Rectal smooth muscle tissue (tissue), 1 donor: ENCODE data around the gene CPNE8.

Experiments
- H3K27ac ChIP-seq: one replicate; pipeline ENCODE4 v1.7.0; 2013; ENCODE audit warnings: low read depth, low read length, inconsistent platforms
- H3K27me3 ChIP-seq: one replicate; pipeline ENCODE4 v1.7.0; 2013; ENCODE audit warnings: low read length; ENCODE audit not compliant: control insufficient read depth, insufficient read depth
- H3K36me3 ChIP-seq: one replicate; pipeline ENCODE4 v1.7.0; 2013; ENCODE audit warnings: low read length; ENCODE audit not compliant: control insufficient read depth, insufficient read depth
- H3K4me1 ChIP-seq: one replicate; pipeline ENCODE4 v1.7.0; 2013; ENCODE audit warnings: low read length; ENCODE audit not compliant: control insufficient read depth, insufficient read depth
- H3K4me3 ChIP-seq: one replicate; pipeline ENCODE4 v1.7.0; 2013; ENCODE audit warnings: low read length
- H3K9ac ChIP-seq: one replicate; pipeline ENCODE4 v1.7.0; 2013; ENCODE audit warnings: low read length

CPNE8 gene

DNA sequence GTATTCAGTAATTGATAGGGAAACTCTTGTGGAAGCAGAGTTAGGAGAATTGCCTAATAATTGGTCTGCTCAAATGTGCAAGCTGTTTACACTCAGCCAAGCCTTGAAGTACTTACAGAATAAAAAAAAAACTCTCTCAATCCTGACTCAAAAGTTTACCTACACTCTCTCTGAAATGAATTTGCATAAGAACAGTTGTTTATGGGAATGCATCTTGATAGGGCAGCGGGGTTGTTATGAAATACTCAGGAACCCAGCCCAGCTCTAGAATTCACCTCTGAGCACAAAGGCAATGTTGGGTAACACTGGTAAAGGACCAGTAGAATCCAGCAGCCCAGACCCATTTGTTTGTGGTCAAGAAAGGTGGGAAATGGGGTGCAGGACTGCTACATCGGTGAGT is 267.0 kb downstream of the CPNE8 start:
- no peaks in the 10 kb centered on the region for H3K4me1 ChIP-seq
- no peaks in the 10 kb centered on the region for H3K36me3 ChIP-seq
- no peak overlapping the region for H3K9ac ChIP-seq
- H3K27me3 ChIP-seq: no peaks in the 10 kb centered on the region
- no peak overlapping the region for H3K27ac ChIP-seq
- H3K4me3 ChIP-seq: no peak overlapping the region

DNA sequence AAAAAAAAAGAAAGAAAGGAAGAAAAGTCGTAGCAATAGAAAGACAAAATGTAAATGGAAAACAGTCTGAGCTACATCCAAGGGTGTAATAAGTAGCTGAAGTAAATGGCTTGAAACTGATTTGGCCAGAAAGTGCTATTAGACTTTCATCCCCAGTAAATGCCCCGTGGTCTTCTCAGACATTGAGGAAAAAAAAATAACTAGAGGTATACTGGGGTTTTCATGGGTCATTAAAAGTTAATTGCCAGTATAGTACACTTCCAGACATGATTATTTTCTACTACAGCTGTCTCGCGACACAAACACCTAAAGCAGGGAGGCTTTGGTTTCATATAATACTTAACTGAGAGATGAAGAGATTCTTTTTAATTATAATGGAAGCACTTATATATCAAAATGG is 271.9 kb downstream of the CPNE8 start:
- Histone ChIP-seq H3K36me3 (no peaks in the 10 kb centered on the region), H3K27ac (no peak overlapping the region), H3K9ac (no peak overlapping the region), H3K27me3 (no peaks in the 10 kb centered on the region), H3K4me1 (no peaks in the 10 kb centered on the region), H3K4me3 (no peak overlapping the region)

DNA sequence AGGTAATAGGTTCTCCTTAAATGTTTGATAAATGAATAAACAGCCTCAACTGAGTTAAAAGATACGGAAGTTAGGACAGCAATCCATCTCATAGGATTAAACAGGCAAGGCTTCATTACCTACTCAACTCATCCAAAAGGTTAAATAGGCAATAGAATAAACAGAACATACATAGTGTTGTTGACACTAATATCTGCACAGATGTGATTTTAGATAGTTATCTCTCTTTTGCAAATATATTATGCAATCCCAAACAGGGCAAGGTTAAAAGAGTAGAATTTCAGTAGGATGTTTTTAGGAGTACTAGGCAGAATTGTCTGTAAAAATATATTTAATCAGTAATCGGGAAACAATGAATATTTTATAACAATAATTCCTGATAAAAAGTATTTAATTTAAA is 276.3 kb downstream of the CPNE8 start:
- H3K36me3 ChIP-seq: no peaks in the 10 kb centered on the region
- no peak overlapping the region for H3K27ac ChIP-seq
- H3K4me3 ChIP-seq: no peak overlapping the region
- H3K27me3 ChIP-seq: no peaks in the 10 kb centered on the region
- H3K9ac ChIP-seq: no peak overlapping the region
- no peaks in the 10 kb centered on the region for H3K4me1 ChIP-seq

DNA sequence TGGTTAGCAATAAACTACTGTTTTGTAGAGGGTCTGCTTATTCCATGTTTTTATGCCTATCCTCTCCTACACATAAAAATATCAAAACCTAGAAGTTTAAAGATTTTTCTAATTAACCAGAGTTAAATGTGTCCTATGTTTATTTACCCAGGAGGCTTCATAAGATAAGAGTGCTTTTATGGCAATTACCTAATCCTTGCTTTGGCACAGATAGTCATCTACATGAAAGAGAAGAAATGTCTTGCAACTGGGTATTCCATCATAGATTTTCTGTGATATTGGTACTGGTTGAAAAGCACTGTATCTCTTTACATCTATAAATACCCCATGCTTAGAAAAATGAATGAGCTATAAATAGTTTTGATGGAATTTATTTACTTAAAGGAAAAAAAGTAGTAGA is 277.1 kb downstream of the CPNE8 start:
- no peak overlapping the region for H3K9ac ChIP-seq
- no peak overlapping the region for H3K27ac ChIP-seq
- no peak overlapping the region for H3K4me3 ChIP-seq
- no peaks in the 10 kb centered on the region for H3K4me1 ChIP-seq
- H3K27me3 ChIP-seq: no peaks in the 10 kb centered on the region
- H3K36me3 ChIP-seq: no peaks in the 10 kb centered on the region

DNA sequence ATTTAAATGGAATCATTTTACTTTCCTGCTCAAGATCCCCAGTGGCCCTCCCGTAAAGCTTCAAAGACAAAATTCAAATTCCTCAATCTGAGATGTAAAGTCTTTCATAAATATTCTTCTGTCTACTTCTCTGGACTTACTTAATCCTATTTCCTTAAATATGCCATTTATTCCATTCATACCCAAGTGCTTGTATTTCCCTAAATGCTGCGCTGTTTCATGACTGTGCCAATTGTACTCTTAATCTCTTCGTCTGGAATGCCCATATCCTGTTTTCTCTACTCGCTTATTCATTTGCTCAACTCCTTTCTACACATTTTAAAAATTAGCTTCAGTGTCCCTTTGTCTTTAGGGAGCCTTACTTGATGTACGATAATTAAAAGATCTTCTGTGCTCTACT is 280.1 kb downstream of the CPNE8 start:
- Histone ChIP-seq H3K4me1 (no peaks in the 10 kb centered on the region), H3K27ac (no peak overlapping the region), H3K27me3 (no peaks in the 10 kb centered on the region), H3K4me3 (no peak overlapping the region), H3K36me3 (no peaks in the 10 kb centered on the region), H3K9ac (no peak overlapping the region)

DNA sequence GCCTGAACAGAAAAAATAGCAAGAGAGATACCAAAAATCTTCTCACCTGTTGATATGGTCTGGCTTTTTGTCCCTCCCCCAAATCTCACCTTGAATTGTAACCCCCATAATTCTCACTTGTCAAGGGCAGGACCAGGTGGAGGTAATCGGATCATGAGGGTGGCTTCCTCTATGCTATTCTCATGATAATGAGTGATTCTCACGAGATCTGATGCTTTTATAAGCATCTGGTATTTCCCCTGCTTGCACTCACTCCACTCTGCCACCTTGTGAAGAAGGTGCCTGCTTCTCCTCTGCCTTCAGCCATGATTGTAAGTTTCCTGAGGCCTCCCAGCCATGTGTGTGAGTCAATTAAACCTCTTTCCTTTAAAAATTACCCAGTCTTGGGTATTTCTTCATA is 291.2 kb downstream of the CPNE8 start:
- H3K9ac ChIP-seq: no peak overlapping the region
- no peak overlapping the region for H3K4me3 ChIP-seq
- no peaks in the 10 kb centered on the region for H3K4me1 ChIP-seq
- no peaks in the 10 kb centered on the region for H3K36me3 ChIP-seq
- no peak overlapping the region for H3K27ac ChIP-seq
- H3K27me3 ChIP-seq: no peaks in the 10 kb centered on the region

DNA sequence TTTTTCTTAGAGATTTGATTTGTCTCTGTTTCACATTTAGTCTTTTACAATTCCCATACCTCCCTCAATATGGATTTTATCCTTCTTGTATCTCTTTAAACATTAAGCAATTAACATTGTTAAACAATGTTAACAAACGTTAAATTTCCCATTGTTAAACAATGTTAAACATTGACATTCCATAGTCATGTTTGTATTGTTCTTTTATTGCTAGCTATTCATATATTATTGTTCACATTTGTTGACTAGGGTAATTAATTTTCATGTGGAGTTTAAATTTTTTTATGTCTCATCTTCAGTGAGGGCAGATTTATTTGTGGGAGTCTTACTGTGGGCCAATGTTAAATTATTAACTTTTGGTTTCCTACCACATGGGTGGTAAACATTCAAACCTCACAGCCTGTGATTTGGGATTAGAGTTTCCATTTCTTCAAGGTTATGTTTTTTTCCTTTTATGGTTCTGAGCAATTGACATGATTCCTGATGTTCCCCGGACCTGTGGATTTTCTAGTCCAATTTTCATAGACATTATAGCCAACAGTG is 294.5 kb downstream of the CPNE8 start:
- no peaks in the 10 kb centered on the region for H3K36me3 ChIP-seq
- no peak overlapping the region for H3K4me3 ChIP-seq
- H3K9ac ChIP-seq: no peak overlapping the region
- no peaks in the 10 kb centered on the region for H3K4me1 ChIP-seq
- H3K27ac ChIP-seq: no peak overlapping the region
- H3K27me3 ChIP-seq: no peaks in the 10 kb centered on the region

DNA sequence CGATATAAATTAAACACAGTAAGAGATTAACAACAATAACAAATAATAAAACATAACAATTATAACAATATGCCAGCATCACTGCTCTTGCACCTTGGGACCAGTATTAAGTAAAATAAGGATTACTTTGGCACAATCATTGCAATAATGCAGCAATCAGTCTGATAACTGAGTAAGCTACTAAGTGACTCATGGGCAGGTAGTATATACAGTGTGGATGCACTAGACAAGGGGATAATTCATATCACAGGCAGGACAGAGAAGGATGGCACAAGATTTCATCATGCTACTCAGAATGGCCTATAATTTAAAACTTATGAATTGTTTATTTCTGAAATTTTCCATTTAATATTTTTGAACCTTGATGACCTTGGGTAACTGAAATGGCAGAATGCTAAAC is 298.1 kb downstream of the CPNE8 start:
- Histone ChIP-seq H3K27ac (no peak overlapping the region), H3K4me3 (no peak overlapping the region), H3K36me3 (no peaks in the 10 kb centered on the region), H3K4me1 (no peaks in the 10 kb centered on the region), H3K9ac (no peak overlapping the region), H3K27me3 (no peaks in the 10 kb centered on the region)
